Stimulated activated naive CD4-positive, alpha-beta T cell treated with Interleukin-2 at 50 U/mL for 16 hours (primary cell): ENCODE measurements around the gene PCDHB12.
"Not testable (repeated sequence)": the region's sequence is repeated elsewhere in the genome, so short reads cannot be mapped to it uniquely, and the experiment has no call there.

ENCODE experiments used
- DNase-seq: peaks from one replicate; lab custom pipeline; 2025; lab: John Stamatoyannopoulos, UW

PCDHB12 gene

DNA sequence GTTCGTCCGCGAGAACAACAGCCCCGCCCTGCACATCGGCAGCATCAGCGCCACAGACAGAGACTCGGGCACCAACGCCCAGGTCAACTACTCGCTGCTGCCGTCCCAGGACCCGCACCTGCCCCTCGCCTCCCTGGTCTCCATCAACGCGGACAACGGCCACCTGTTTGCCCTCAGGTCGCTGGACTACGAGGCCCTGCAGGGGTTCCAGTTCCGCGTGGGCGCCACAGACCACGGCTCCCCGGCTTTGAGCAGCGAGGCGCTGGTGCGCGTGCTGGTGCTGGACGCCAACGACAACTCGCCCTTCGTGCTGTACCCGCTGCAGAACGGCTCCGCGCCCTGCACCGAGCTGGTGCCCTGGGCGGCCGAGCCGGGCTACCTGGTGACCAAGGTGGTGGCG lies 1.8 kb downstream of the PCDHB12 start:
- not testable (repeated sequence) for DNase-seq

DNA sequence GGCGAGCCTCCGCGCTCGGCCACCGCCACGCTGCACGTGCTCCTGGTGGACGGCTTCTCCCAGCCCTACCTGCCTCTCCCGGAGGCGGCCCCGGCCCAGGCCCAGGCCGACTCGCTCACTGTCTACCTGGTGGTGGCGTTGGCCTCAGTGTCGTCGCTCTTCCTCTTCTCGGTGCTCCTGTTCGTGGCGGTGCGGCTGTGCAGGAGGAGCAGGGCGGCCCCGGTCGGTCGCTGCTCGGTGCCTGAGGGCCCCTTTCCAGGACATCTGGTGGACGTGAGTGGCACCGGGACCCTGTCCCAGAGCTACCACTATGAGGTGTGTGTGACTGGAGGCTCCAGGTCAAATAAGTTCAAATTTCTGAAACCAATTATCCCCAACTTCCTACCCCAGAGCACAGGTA lies 2.3 kb downstream of the PCDHB12 start:
- DNase-seq: not testable (repeated sequence)

- DNase-seq: not testable (repeated sequence)
Measured at GRCh38 chr5:141213656-141214339, 5.3 kb downstream of the PCDHB12 start, which contains the start of gene PCDHB13. Gene PCDHB13 (plus strand): TSS chr5:141213919. CDS start chr5:141214124, 205 bp downstream.

- not testable (repeated sequence) for DNase-seq
Measured at GRCh38 chr5:141214583-141214982, 6.1 kb downstream of the PCDHB12 start.

DNA sequence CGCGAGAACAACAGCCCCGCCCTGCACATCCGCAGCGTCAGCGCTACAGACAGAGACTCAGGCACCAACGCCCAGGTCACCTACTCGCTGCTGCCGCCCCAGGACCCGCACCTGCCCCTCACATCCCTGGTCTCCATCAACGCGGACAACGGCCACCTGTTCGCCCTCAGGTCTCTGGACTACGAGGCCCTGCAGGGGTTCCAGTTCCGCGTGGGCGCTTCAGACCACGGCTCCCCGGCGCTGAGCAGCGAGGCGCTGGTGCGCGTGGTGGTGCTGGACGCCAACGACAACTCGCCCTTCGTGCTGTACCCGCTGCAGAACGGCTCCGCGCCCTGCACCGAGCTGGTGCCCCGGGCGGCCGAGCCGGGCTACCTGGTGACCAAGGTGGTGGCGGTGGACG lies 7.0 kb downstream of the PCDHB12 start:
- DNase-seq: not testable (repeated sequence)

DNA sequence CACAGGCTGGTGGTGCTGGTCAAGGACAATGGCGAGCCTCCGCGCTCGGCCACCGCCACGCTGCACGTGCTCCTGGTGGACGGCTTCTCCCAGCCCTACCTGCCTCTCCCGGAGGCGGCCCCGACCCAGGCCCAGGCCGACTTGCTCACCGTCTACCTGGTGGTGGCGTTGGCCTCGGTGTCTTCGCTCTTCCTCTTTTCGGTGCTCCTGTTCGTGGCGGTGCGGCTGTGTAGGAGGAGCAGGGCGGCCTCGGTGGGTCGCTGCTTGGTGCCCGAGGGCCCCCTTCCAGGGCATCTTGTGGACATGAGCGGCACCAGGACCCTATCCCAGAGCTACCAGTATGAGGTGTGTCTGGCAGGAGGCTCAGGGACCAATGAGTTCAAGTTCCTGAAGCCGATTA lies 7.5 kb downstream of the PCDHB12 start:
- DNase-seq: not testable (repeated sequence)

GRCh38 chr5:141223112-141223783 lies 14.7 kb downstream of the PCDHB12 start, which contains the start of gene PCDHB14:
Gene PCDHB14 (plus strand): TSS chr5:141223343. CDS start chr5:141223506, 163 bp downstream.
- no peak for DNase-seq

- not testable (repeated sequence) for DNase-seq
Measured at GRCh38 chr5:141224844-141225243, 16.3 kb downstream of the PCDHB12 start.

- not testable (repeated sequence) for DNase-seq
Measured at GRCh38 chr5:141225421-141225820, 16.9 kb downstream of the PCDHB12 start.

DNA sequence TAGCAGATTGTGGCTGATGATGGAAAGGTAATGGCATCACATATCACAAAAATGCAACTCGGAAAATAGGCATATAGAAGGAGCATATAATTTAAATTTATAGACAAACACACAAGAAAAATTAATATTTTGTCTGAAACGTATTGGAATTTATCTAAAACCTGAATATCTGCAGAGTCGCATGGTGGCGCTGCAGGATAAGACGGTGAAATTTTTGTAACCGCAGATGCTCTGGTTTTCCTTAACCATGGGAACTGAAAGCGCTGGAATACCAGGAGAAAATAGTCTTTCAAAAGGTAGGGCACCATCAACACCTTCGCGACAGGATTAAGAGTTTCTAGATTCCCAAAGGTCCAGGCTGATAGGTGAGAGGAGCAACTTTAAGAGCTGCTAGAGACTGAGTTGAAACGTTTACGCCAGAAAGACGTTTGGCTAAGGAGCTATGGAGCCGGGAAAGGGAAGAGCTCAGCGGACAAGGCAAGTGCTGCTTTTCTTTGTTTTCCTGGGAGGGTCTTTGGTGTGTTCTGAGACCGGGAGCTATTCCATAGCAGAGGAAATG lies 25.7 kb downstream of the PCDHB12 start:
- DNase-seq: no peak

GRCh38 chr5:141235922-141236321 lies 27.4 kb downstream of the PCDHB12 start:
- not testable (repeated sequence) for DNase-seq

GRCh38 chr5:141236516-141237313 lies 28.2 kb downstream of the PCDHB12 start:
- no peak for DNase-seq

- no peak for DNase-seq
Measured at GRCh38 chr5:141241496-141241895, 33.0 kb downstream of the PCDHB12 start.

DNA sequence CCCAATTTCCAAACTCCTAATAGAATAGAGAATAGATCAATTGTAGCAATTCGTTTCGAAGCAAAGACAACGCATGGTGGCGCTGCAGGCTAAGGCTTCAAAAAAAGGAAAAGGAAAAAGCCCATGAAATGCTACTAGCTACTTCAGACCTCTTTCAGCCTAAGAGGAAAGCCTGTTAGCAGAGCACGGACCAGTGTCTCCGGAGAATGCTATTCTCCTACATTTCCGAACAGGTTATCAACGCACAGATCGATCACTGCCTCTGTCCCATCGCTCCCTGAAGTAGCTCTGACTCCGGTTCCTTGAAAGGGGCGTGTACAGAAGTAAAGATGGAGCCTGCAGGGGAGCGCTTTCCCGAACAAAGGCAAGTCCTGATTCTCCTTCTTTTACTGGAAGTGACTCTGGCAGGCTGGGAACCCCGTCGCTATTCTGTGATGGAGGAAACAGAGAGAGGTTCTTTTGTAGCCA lies 36.8 kb downstream of the PCDHB12 start, which contains the start of gene PCDHB15:
PCDHB15 (plus strand) TSS at position 146 of the 468 bp plus-strand sequence; CDS start at position 330, 184 bp downstream.
- no peak for DNase-seq

DNA sequence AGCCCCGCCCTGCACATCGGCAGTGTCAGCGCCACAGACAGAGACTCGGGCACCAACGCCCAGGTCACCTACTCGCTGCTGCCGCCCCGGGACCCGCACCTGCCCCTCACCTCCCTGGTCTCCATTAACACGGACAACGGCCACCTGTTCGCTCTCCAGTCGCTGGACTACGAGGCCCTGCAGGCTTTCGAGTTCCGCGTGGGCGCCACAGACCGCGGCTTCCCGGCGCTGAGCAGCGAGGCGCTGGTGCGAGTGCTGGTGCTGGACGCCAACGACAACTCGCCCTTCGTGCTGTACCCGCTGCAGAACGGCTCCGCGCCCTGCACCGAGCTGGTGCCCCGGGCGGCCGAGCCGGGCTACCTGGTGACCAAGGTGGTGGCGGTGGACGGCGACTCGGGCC lies 38.5 kb downstream of the PCDHB12 start:
- not testable (repeated sequence) for DNase-seq

- not testable (repeated sequence) for DNase-seq
Measured at GRCh38 chr5:141247434-141247833, 38.9 kb downstream of the PCDHB12 start.

DNA sequence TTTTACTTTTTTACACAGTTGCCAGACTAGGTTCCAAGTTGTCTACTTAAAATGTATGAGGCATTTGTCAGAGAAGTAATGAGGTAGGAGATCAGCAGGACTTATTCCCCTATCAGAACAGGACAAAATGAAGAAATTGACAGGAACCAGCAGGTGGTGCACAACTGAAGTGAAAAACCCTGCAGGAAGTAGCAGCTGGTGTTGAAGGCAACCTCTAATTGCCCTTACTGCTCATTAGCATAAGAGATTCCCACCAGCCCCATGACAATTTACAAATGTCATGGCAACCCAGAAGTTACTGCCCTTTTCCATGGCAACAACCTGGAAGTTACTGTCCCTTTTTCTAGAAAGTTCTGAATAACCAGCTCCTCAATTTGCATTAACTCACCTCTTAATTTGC lies 42.1 kb downstream of the PCDHB12 start:
- DNase-seq: no peak

- no peak for DNase-seq
Measured at GRCh38 chr5:141258464-141258863, 49.9 kb downstream of the PCDHB12 start.

GRCh38 chr5:141258948-141259347 lies 50.4 kb downstream of the PCDHB12 start:
- DNase-seq: no peak

- DNase-seq: no peak
Measured at GRCh38 chr5:141260458-141261237, 52.1 kb downstream of the PCDHB12 start.

GRCh38 chr5:141261238-141261546 lies 52.7 kb downstream of the PCDHB12 start:
- DNase-seq: no peak
